ENCODE results near the gene NLGN1. TPM values are rescaled to one million over a fixed set of nuclear protein-coding genes. Genes with fewer than 3 reads are reported as not detected.

NLGN1 gene
- total RNA-seq, 4 donors from 2014 or later = 0.80 to 4.4 (median 1.8) TPM

DNA sequence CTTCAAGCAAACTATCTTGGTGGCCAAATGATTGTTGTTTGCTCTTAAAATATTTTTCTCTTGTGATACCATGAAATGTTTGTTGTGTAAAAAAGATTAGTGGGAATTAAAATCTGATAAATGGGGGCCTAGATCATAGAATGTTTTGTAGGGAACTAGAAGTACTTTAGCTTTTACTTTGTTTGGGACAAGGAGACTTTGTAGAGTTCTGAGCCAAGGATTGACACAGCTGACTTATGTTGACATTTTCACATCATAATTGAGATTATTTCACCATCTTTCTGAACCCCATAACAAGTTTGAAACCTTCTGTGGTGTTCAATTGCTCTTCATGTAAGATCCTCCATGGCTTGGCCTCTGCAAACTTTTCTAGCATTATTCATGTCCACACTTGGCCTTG lies 235.4 kb downstream of the NLGN1 start:
- no peak overlapping the region for H3K4me3 ChIP-seq (ENCODE audit: low read depth, poor library complexity, severe bottlenecking)
- intact Hi-C loops (cut with DNase I; ENCODE audit: low total_unique reads) = no loop called here
- TF ChIP-seq, protein P1, sequence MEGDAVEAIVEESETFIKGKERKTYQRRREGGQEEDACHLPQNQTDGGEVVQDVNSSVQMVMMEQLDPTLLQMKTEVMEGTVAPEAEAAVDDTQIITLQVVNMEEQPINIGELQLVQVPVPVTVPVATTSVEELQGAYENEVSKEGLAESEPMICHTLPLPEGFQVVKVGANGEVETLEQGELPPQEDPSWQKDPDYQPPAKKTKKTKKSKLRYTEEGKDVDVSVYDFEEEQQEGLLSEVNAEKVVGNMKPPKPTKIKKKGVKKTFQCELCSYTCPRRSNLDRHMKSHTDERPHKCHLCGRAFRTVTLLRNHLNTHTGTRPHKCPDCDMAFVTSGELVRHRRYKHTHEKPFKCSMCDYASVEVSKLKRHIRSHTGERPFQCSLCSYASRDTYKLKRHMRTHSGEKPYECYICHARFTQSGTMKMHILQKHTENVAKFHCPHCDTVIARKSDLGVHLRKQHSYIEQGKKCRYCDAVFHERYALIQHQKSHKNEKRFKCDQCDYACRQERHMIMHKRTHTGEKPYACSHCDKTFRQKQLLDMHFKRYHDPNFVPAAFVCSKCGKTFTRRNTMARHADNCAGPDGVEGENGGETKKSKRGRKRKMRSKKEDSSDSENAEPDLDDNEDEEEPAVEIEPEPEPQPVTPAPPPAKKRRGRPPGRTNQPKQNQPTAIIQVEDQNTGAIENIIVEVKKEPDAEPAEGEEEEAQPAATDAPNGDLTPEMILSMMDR (IDR thresholded peaks at IDR 0.05) = no peak
- no peak for TF ChIP-seq POLR2A (IDR thresholded peaks at IDR 0.05)
- no peak for DNase-seq (ENCODE audit: low spot score in 2 of 2)

DNA sequence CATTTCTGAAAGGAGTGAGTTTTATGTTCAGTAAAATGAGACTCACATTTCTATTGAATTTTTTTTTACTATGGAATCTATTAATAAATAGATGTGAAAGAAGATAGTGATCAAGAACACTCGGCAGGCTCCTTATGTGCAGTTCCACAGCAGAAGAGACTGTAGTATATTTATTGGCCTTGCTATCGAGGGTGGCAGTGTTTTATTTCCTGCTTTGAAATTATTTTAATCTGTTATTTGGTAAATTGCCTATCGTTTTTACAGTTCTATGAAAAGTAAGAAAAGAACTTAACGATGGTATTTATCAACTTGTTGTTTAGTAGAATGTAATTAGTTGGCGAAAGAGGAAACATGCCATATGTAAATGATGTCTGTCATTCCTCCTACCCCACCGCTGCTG lies 238.3 kb downstream of the NLGN1 start:
- no peak overlapping the region for H3K4me3 ChIP-seq (ENCODE audit: low read depth, poor library complexity, severe bottlenecking)
- 77 to 87% methylated on average over 6 of the region's 6 CpGs for WGBS, 2 donors
- no peak for DNase-seq (ENCODE audit: low spot score in 2 of 2)
- TF ChIP-seq POLR2A (IDR thresholded peaks at IDR 0.05) = no peak
- TF ChIP-seq, protein P1 (IDR thresholded peaks at IDR 0.05) = no peak
- intact Hi-C loops (cut with DNase I; ENCODE audit: low total_unique reads) = no loop called here

DNA sequence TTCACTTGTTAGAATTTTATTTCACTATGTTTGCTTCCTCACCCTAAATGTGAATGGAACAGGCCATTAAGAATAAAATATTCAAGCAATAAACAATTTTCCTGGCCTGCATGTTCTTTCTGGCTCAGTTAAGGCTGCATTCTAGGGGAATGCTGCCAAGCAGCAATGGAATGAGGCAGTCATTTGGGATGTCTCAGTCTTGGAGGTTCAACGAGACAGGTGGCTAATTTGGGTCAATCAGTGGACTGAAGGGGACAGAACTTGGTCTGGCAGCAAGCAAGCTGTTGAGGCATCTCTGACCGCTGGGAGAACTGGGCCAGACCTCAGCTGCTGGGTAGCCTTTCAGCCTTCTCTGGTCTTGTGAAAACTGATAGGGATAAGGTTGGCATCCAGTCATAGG lies 241.6 kb downstream of the NLGN1 start:
- no peak overlapping the region for H3K4me3 ChIP-seq (ENCODE audit: low read depth, poor library complexity, severe bottlenecking)
- intact Hi-C loops (cut with DNase I; ENCODE audit: low total_unique reads) = no loop called here
- no peak for TF ChIP-seq POLR2A (IDR thresholded peaks at IDR 0.05)
- TF ChIP-seq, protein P1 (IDR thresholded peaks at IDR 0.05) = no peak
- DNase-seq (ENCODE audit: low spot score in 2 of 2) = no peak
- 70 to 76% methylated on average over 2 of the region's 2 CpGs for WGBS, 2 donors

DNA sequence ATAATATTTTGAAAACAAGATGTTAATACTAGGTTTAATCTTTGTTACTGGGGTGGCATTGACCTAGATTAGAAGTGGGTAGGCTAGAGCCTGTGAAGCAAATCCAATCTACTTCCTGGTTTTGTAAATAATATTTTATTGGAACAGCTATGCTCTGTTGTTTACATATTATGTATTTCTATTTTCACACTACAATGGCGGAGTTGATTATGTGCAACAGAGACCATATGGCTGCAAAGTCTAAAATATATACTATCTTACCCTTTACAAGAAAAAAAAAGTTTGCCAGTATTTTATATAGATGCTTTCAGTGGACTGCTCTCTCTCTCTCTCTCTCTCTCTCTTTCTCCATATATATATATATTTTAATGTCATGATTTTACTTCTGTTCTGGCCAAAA lies 244.2 kb downstream of the NLGN1 start:
- DNase-seq (ENCODE audit: low spot score in 2 of 2) = no peak
- intact Hi-C loops (cut with DNase I; ENCODE audit: low total_unique reads) = no loop called here
- H3K4me3 ChIP-seq (ENCODE audit: low read depth, poor library complexity, severe bottlenecking) = no peak overlapping the region
- no peak for TF ChIP-seq POLR2A (IDR thresholded peaks at IDR 0.05)
- TF ChIP-seq, protein P1 (IDR thresholded peaks at IDR 0.05) = no peak
- WGBS, 2 donors = 93 to 98% methylated on average over 1 of the region's 1 CpG

DNA sequence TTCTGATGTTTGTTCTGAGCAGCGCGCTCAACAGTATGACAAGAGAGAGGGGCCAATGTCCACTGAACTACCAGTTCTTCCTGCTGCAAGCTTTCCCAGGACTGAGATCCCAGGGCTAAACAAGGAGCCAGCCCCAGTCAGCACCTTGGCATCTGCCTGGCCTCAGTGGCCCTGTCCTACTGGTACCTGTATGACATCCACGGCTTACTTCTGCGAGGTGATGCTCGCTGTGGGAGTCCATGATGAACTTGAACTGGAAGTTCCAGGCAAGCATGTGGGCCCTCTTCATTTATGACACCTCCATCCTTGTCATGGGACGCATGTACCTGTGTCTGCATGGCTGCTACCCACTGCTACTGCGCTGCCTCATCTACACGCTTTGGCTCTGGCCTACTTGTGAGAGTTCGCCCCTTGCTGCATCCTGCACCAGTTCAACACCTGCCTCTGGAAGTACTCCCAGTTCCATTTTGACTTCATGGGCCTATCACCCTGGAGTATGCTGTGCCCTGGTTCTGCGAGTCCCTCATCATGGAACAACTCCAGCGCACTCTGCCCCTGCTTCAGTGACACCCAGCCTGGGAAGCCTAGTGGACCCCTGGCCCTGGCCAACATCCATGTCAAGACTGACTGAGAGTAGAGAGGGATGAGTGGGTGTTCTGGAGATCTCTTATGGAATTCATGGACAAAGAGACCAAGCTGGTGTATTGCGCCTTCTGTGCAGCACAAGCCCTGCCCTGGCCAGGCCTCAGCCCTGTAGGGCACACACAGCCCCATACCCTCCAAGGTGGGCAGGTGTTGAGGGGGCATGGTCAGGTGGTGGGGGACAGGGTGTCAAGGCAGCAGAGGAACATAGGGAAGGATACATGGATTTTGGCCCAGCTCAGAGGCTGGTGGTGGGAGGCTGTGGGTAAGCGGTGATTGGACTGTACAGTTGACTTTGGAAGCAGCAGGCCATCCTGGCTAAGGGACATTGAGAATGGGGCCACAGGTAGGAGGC lies 246.8 kb downstream of the NLGN1 start:
- intact Hi-C loops (cut with DNase I; ENCODE audit: low total_unique reads) = no loop called here
- H3K4me3 ChIP-seq (ENCODE audit: low read depth, poor library complexity, severe bottlenecking) = no peak overlapping the region
- 93 to 98% methylated on average over 13 of the region's 13 CpGs for WGBS, 2 donors
- no peak for DNase-seq (ENCODE audit: low spot score in 2 of 2)
- TF ChIP-seq POLR2A (IDR thresholded peaks at IDR 0.05) = no peak
- TF ChIP-seq, protein P1 (IDR thresholded peaks at IDR 0.05) = no peak

Measured in lower leg skin (tissue), 4 donors.